GM19193 (cell line): ENCODE data around the gene TRIO.

ENCODE experiments used
- POLR2A ChIP-seq: IDR thresholded peaks from 4 replicates; pipeline ENCODE4 v1.6.1; 2011; ENCODE audit not compliant: insufficient read depth, insufficient read length; ENCODE audit errors: extremely low read depth

The TRIO gene

GRCh38 chr5:14181299-14181968 is 38.3 kb downstream of the TRIO start:
- no peak for TF ChIP-seq POLR2A

- no peak for TF ChIP-seq POLR2A
These were observed 39.6 kb downstream of the TRIO start for GRCh38 chr5:14182761-14183160.

- TF ChIP-seq POLR2A, result no peak
These were observed 40.2 kb downstream of the TRIO start for GRCh38 chr5:14183187-14183939.

GRCh38 chr5:14184082-14184481 is 40.9 kb downstream of the TRIO start:
- no peak for TF ChIP-seq POLR2A

- TF ChIP-seq POLR2A, result no peak
These were observed 41.6 kb downstream of the TRIO start for GRCh38 chr5:14184725-14185124.

GRCh38 chr5:14185326-14186058 is 42.4 kb downstream of the TRIO start:
- no peak for TF ChIP-seq POLR2A

- TF ChIP-seq POLR2A, result no peak
These were observed 43.1 kb downstream of the TRIO start for GRCh38 chr5:14186059-14186830.

- TF ChIP-seq POLR2A, result no peak
These were observed 44.0 kb downstream of the TRIO start for GRCh38 chr5:14187157-14187556.

- no peak for TF ChIP-seq POLR2A
These were observed 44.5 kb downstream of the TRIO start for GRCh38 chr5:14187660-14188059.

- TF ChIP-seq POLR2A, result no peak
These were observed 45.6 kb downstream of the TRIO start for GRCh38 chr5:14188778-14189177.

GRCh38 chr5:14189680-14190079 is 46.5 kb downstream of the TRIO start:
- no peak for TF ChIP-seq POLR2A

- TF ChIP-seq POLR2A, result no peak
These were observed 47.3 kb downstream of the TRIO start for GRCh38 chr5:14190194-14191164.

GRCh38 chr5:14191325-14191724 is 48.2 kb downstream of the TRIO start:
- TF ChIP-seq POLR2A, result no peak

- no peak for TF ChIP-seq POLR2A
These were observed 50.4 kb downstream of the TRIO start for GRCh38 chr5:14193496-14193895.
